GM23338 (cell line): ENCODE data around the gene NKRF. TPM values are rescaled to one million over a fixed set of nuclear protein-coding genes. Genes with fewer than 3 reads are reported as not detected.

Experiments
- ATAC-seq: fragments of 200-7000 bp; cut with Tn5 transposase; 3 replicates; pipeline ENCODE4 v1.9.1; 2020
- DNase-seq: peaks from one replicate; pipeline ENCODE4 v3.0.0-alpha.2; 2015; ENCODE audit warnings: low spot score
- H2AFZ ChIP-seq: fragments of 200-600 bp; sonication (generic); 2 replicates; pipeline ENCODE4 v1.8.0; 2016; ENCODE audit warnings: antibody characterized with exemption, mild to moderate bottlenecking, moderate library complexity
- H3F3A ChIP-seq: fragments of 200-600 bp; sonication (generic); replicated peaks from 2 replicates; pipeline ENCODE4 v1.8.0; 2017; ENCODE audit warnings: antibody characterized with exemption, mixed run types, low read depth
- H3K27ac ChIP-seq: fragments of 200-600 bp; sonication (generic); 2 replicates; pipeline ENCODE4 v1.6.1; 2016; ENCODE audit warnings: low read depth
- H3K27me3 ChIP-seq: fragments of 200-600 bp; sonication (generic); 2 replicates; pipeline ENCODE4 v1.8.0; 2016; ENCODE audit warnings: mild to moderate bottlenecking, mixed run types, moderate library complexity; ENCODE audit not compliant: insufficient read depth
- H3K36me3 ChIP-seq: fragments of 200-600 bp; sonication (generic); 2 replicates; pipeline ENCODE4 v1.8.0; 2016; ENCODE audit warnings: mild to moderate bottlenecking; ENCODE audit not compliant: insufficient read depth
- H3K4me1 ChIP-seq: fragments of 200-600 bp; sonication (generic); 2 replicates; pipeline ENCODE4 v1.8.0; 2016; ENCODE audit warnings: mild to moderate bottlenecking, moderate library complexity; ENCODE audit not compliant: insufficient read depth
- H3K4me2 ChIP-seq: fragments of 200-600 bp; sonication (generic); 2 replicates; pipeline ENCODE4 v1.7.1; 2017; ENCODE audit warnings: mixed run types
- H3K4me3 ChIP-seq: fragments of 200-600 bp; sonication (generic); 2 replicates; pipeline ENCODE4 v1.6.1; 2016; ENCODE audit warnings: mixed run types
- H3K79me2 ChIP-seq: fragments of 200-600 bp; sonication (generic); replicated peaks from 2 replicates; pipeline ENCODE4 v1.8.0; 2017; ENCODE audit warnings: mild to moderate bottlenecking; ENCODE audit not compliant: insufficient read depth
- H3K9me2 ChIP-seq: fragments of 200-600 bp; sonication (generic); 2 replicates; pipeline ENCODE4 v1.8.0; 2017; ENCODE audit not compliant: insufficient read depth
- H4K20me1 ChIP-seq: fragments of 200-600 bp; sonication (generic); replicated peaks from 2 replicates; pipeline ENCODE4 v1.8.0; 2017; ENCODE audit warnings: mild to moderate bottlenecking; ENCODE audit not compliant: insufficient read depth
- H3K27ac Mint-ChIP-seq: 2 replicates; pipeline ENCODE4 v1.8.0; 2020; ENCODE audit warnings: inconsistent platforms, mild to moderate bottlenecking, moderate library complexity, mixed read lengths
- H3K27me3 Mint-ChIP-seq: 3 replicates; pipeline ENCODE4 v1.8.0; 2022; ENCODE audit warnings: low read depth, mild to moderate bottlenecking, moderate library complexity, mixed read lengths, inconsistent platforms; ENCODE audit not compliant: insufficient read depth, poor library complexity
- H3K36me3 Mint-ChIP-seq: 3 replicates; pipeline ENCODE4 v1.8.0; 2021; ENCODE audit warnings: low read depth, mild to moderate bottlenecking, inconsistent platforms, moderate library complexity, mixed read lengths
- H3K4me1 Mint-ChIP-seq: 3 replicates; pipeline ENCODE4 v1.8.0; 2020; ENCODE audit warnings: mild to moderate bottlenecking, inconsistent platforms, mixed read lengths
- H3K4me3 Mint-ChIP-seq: 3 replicates; pipeline ENCODE4 v1.8.0; 2021; ENCODE audit warnings: moderate library complexity, mild to moderate bottlenecking, inconsistent platforms, mixed read lengths
- H3K9me3 Mint-ChIP-seq: 3 replicates; pipeline ENCODE4 v1.8.0; 2020; ENCODE audit warnings: moderate library complexity, mild to moderate bottlenecking, inconsistent platforms, mixed read lengths
- CREB1 ChIP-seq: fragments of 250-450 bp; sonication (Bioruptor Pico); IDR thresholded peaks from 2 replicates; pipeline ENCODE4 v1.5.0; 2020; ENCODE audit warnings: low read depth, mild to moderate bottlenecking, moderate library complexity
- EZH2 ChIP-seq: fragments of 200-600 bp; sonication (generic); IDR thresholded peaks from one replicate; pipeline ENCODE4 v1.8.0; 2017; ENCODE audit warnings: antibody characterized with exemption, mild to moderate bottlenecking, low read depth; ENCODE audit not compliant: unreplicated experiment
- EZH2phosphoT487 ChIP-seq: fragments of 200-600 bp; sonication (generic); IDR thresholded peaks from one replicate; pipeline ENCODE4 v1.8.1; 2018; ENCODE audit warnings: antibody characterized with exemption; ENCODE audit not compliant: unreplicated experiment
- JUNB ChIP-seq: IDR thresholded peaks from one replicate; pipeline ENCODE4 v1.6.1; 2016; ENCODE audit warnings: antibody characterized with exemption; ENCODE audit not compliant: unreplicated experiment
- NANOG ChIP-seq: IDR thresholded peaks from 2 replicates; pipeline ENCODE4 v1.6.1; 2016; ENCODE audit warnings: antibody characterized with exemption, borderline replicate concordance
- POLR2AphosphoS5 ChIP-seq: IDR thresholded peaks from 2 replicates; pipeline ENCODE4 v1.6.1; 2016; ENCODE audit warnings: antibody characterized with exemption, low read depth
- STAT1 ChIP-seq: IDR thresholded peaks from one replicate; pipeline ENCODE4 v1.6.1; 2016; ENCODE audit warnings: antibody characterized with exemption; ENCODE audit not compliant: unreplicated experiment
- ZNF114 ChIP-seq: fragments of 250-450 bp; sonication (Bioruptor Pico); IDR thresholded peaks from 2 replicates; pipeline ENCODE4 v1.5.0; 2020; ENCODE audit warnings: mild to moderate bottlenecking, moderate library complexity
- ZNF331 ChIP-seq: fragments of 250-450 bp; sonication (Bioruptor Pico); IDR thresholded peaks from 2 replicates; pipeline ENCODE4 v1.5.0; 2020; ENCODE audit warnings: low read depth, mild to moderate bottlenecking, moderate library complexity
- ZNF462 ChIP-seq: fragments of 250-450 bp; sonication (Bioruptor Pico); IDR thresholded peaks from 2 replicates; pipeline ENCODE4 v1.5.0; 2020; ENCODE audit warnings: mild to moderate bottlenecking, moderate library complexity
- polyA plus RNA-seq: library from polyadenylated mRNA; unstranded; fragments of >200 nt; fragmentation: Nextera tagmentation; extraction: Ambion mirVana; gene quantifications from 2 replicates; pipeline ENCODE4 v1.2.1, GENCODE V29; 2016
- total RNA-seq: library from RNA; depleted of rRNA; stranded (reverse); fragments of >200 nt; shearing (Covaris generic); gene quantifications from 2 replicates; pipeline ENCODE4 v1.2.3, GENCODE V29; 2014
- TF ChIP-seq, protein P1 (sequence below): IDR thresholded peaks from 2 replicates; pipeline ENCODE4 v1.6.1; 2016; ENCODE audit warnings: antibody characterized with exemption
- TF ChIP-seq, protein P2 (sequence below): IDR thresholded peaks from one replicate; pipeline ENCODE4 v1.6.1; 2018; ENCODE audit warnings: antibody characterized with exemption; ENCODE audit not compliant: unreplicated experiment

Gene NKRF
- total and polyA plus RNA-seq, 2 experiments from 2014 or later: 6.8 to 11.6 TPM

DNA sequence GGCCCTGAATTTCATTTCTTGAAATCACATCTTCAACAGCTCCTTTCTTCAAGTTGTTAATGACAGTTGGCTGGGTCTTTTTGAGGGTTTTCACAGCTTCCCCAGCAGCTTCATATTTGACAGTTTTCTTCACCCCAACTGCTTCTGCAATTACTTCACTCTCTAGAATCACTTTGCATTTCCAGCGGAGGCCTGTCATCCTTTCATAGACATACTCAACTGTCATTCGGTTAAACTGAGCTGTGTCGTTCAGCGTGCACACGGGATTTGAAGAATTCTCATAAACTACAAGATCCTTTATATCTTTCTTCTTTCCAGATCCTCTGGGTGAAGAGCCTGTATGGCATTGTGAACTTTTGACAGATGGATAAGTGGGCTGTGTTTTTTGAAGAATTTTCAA lies 16.4 kb downstream of the NKRF start:
- H3K27ac ChIP-seq: no peak overlapping the region
- H3K27me3 ChIP-seq: no peaks in the 10 kb centered on the region
- no peaks in the 10 kb centered on the region for H3K9me3 Mint-ChIP-seq

More for the DNA sequence above, 16.4 kb downstream of the NKRF start:
- H3K4me3 Mint-ChIP-seq: no peak overlapping the region
- H3K4me1 Mint-ChIP-seq: no peaks in the 10 kb centered on the region
- peaks cover 18% of the 10 kb centered on the region; the same call in 2 of the 3 replicates for H3K36me3 Mint-ChIP-seq
- H3K27ac Mint-ChIP-seq: no peak overlapping the region
- no peaks in the 10 kb centered on the region for H3K9me2 ChIP-seq
- DNase-seq (no peak), ATAC-seq (no peak)
- H3K79me2 ChIP-seq: no peaks in the 10 kb centered on the region
- no peaks in the 10 kb centered on the region for H3K4me1 ChIP-seq
- peaks cover 2% of the 10 kb centered on the region for H3K27me3 Mint-ChIP-seq
- no peaks in the 10 kb centered on the region for H3F3A ChIP-seq
- H3K4me3 ChIP-seq: no peak overlapping the region
- H4K20me1 ChIP-seq: no peaks in the 10 kb centered on the region
- H2AFZ ChIP-seq: no peak overlapping the region
- H3K36me3 ChIP-seq: no peaks in the 10 kb centered on the region
- no peak overlapping the region for H3K4me2 ChIP-seq
- TF ChIP-seq NANOG (no peak), ZNF114 (CRISPR knock-in tag) (no peak), ZNF462 (no peak), JUNB (no peak), EZH2 (no peak), POLR2AphosphoS5 (no peak), EZH2phosphoT487 (no peak), STAT1 (no peak), ZNF331 (CRISPR knock-in tag) (no peak), CREB1 (no peak)
- TF ChIP-seq, protein P1, sequence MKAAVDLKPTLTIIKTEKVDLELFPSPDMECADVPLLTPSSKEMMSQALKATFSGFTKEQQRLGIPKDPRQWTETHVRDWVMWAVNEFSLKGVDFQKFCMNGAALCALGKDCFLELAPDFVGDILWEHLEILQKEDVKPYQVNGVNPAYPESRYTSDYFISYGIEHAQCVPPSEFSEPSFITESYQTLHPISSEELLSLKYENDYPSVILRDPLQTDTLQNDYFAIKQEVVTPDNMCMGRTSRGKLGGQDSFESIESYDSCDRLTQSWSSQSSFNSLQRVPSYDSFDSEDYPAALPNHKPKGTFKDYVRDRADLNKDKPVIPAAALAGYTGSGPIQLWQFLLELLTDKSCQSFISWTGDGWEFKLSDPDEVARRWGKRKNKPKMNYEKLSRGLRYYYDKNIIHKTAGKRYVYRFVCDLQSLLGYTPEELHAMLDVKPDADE: no peak
- TF ChIP-seq, protein P2, sequence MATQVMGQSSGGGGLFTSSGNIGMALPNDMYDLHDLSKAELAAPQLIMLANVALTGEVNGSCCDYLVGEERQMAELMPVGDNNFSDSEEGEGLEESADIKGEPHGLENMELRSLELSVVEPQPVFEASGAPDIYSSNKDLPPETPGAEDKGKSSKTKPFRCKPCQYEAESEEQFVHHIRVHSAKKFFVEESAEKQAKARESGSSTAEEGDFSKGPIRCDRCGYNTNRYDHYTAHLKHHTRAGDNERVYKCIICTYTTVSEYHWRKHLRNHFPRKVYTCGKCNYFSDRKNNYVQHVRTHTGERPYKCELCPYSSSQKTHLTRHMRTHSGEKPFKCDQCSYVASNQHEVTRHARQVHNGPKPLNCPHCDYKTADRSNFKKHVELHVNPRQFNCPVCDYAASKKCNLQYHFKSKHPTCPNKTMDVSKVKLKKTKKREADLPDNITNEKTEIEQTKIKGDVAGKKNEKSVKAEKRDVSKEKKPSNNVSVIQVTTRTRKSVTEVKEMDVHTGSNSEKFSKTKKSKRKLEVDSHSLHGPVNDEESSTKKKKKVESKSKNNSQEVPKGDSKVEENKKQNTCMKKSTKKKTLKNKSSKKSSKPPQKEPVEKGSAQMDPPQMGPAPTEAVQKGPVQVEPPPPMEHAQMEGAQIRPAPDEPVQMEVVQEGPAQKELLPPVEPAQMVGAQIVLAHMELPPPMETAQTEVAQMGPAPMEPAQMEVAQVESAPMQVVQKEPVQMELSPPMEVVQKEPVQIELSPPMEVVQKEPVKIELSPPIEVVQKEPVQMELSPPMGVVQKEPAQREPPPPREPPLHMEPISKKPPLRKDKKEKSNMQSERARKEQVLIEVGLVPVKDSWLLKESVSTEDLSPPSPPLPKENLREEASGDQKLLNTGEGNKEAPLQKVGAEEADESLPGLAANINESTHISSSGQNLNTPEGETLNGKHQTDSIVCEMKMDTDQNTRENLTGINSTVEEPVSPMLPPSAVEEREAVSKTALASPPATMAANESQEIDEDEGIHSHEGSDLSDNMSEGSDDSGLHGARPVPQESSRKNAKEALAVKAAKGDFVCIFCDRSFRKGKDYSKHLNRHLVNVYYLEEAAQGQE: no peak
